Esophagus muscularis mucosa (tissue), 4 donors: ENCODE measurements around the gene MRGPRD.

Experiments
- EP300 ChIP-seq: sonication (generic); formaldehyde crosslinking; IDR thresholded peaks from one replicate; pipeline ENCODE4 v1.6.1; 2017; ENCODE audit warnings: antibody characterized with exemption
- POLR2A ChIP-seq: fragments of 450-650 bp; IDR thresholded peaks from one replicate; pipeline ENCODE4 v1.6.1; 2017; ENCODE audit warnings: antibody characterized with exemption, moderate library complexity, mild to moderate bottlenecking, low read depth
- POLR2AphosphoS5 ChIP-seq, 2 donors: sonication (generic); formaldehyde crosslinking; IDR thresholded peaks; one replicate each; pipeline ENCODE4 v1.6.1; 2017; ENCODE audit warnings: antibody characterized with exemption in 2 of 2
- TF ChIP-seq, protein P1 (sequence below), 3 experiments: fragments of 200-600 bp in 2 of 3; fragments of 450-650 bp in 1 of 3; sonication (generic) in 2 of 3; IDR thresholded peaks; one replicate each; pipeline ENCODE4 v1.5.1; 2017 to 2019; ENCODE audit warnings: antibody characterized with exemption in 3 of 3, mild to moderate bottlenecking in 2 of 3, moderate library complexity in 1 of 3

DNA sequence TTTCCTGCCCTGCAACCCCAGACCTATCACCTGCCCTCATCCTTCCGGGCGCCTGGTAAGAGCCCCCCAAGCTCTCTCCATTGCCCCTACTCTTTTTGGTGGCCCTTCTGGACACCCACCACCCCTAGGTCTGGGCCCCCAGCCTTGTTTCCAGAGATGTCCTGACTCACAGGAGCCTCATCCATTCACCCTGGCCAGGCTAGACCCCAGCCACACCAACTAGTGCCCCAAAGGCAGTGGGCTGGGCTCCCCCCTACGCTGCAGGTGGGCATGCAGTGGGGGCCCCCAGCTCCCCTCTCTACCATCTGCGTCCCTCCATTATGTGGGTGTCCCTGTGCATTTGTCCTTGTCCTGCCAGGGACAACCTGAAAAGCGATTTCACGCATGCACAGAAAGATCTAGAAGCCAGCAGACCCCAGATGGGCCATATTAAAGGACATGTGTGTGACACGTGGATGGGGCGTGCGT lies 30.9 kb upstream of the MRGPRD start:
- peak in 1 of 2 donors; percentile 9 for TF ChIP-seq POLR2AphosphoS5 (IDR thresholded peaks at IDR 0.05)
- TF ChIP-seq, protein P1, sequence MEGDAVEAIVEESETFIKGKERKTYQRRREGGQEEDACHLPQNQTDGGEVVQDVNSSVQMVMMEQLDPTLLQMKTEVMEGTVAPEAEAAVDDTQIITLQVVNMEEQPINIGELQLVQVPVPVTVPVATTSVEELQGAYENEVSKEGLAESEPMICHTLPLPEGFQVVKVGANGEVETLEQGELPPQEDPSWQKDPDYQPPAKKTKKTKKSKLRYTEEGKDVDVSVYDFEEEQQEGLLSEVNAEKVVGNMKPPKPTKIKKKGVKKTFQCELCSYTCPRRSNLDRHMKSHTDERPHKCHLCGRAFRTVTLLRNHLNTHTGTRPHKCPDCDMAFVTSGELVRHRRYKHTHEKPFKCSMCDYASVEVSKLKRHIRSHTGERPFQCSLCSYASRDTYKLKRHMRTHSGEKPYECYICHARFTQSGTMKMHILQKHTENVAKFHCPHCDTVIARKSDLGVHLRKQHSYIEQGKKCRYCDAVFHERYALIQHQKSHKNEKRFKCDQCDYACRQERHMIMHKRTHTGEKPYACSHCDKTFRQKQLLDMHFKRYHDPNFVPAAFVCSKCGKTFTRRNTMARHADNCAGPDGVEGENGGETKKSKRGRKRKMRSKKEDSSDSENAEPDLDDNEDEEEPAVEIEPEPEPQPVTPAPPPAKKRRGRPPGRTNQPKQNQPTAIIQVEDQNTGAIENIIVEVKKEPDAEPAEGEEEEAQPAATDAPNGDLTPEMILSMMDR (IDR thresholded peaks at IDR 0.05) = no peak
- no peak for TF ChIP-seq POLR2A
- TF ChIP-seq EP300 = no peak
